ENCODE measurements around the gene SULT1C4. TPM values are rescaled to one million over a fixed set of nuclear protein-coding genes. Genes with fewer than 3 reads are reported as not detected.

Gene SULT1C4
- 2.1 TPM in 2 replicates for total RNA-seq (2014; rRNA removed; shearing (Covaris generic))
- 0.56 and 0.87 TPM in 2 replicates for polyA plus RNA-seq (2016; fragmentation: Nextera tagmentation; extraction: Ambion mirVana)
- long read RNA-seq, partial matches to known transcripts = 1 of 1 reads
- long read RNA-seq, other reads (novel, unspliced or antisense) = 0 of 1 reads

DNA sequence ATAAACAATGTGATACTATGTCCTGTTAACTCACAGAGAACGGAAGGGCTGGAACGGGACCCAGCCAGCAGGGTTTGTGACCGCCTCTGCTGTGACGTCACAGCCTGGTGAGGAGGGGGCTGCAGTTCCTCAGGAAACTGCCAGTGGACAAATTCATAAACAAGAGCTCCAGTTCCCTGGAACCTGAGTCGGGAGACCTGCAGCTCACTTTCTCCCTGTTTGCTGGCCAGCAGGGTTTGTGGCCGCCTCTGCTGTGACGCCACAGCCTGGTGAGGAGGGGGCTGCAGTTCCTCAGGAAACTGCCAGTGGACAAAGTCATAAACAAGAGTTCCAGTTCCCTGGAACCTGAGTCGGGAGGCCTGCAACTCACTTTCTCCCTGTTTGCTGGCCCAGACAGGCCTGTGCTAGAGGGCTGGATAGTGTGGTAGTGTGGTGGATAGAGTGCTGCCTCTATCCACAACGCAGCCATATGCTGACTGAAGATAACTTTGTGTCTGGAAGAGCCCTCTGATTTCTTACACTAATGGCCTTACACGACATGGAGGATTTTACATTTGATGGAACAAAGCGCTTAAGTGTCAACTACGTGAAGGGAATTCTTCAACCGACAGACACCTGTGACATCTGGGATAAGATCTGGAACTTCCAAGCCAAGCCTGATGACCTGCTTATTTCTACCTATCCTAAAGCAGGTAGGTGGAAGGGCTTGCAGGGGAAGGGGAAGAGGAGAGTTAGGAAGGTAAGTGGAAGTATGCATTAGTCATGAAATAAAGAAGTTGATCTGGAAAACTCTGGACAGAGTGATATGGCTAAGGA, at the start of gene SULT1C4:
SULT1C4 (plus strand) TSS at position 140 of the 816 bp plus-strand sequence; CDS start at position 524, 384 bp downstream.
- Histone ChIP-seq H3F3A (replicated peaks; ENCODE audit: low read depth) (no peaks in the 10 kb centered on the region), H3K79me2 (replicated peaks; ENCODE audit: insufficient read depth) (no peaks in the 10 kb centered on the region), H3K9me2 (ENCODE audit: insufficient read depth) (no peaks in the 10 kb centered on the region), H3K36me3 (ENCODE audit: insufficient read depth) (no peaks in the 10 kb centered on the region), H3K4me3 (no peak within 1 kb of the TSS), H3K27ac (ENCODE audit: low read depth) (no peak within 1 kb of the TSS), H2AFZ (peak within 1 kb of the TSS; percentile 84), H3K27me3 (ENCODE audit: insufficient read depth) (no peaks in the 10 kb centered on the region), H3K4me2 (peak within 1 kb of the TSS; percentile 41; the same call in 1 of the 2 replicates), H4K20me1 (replicated peaks; ENCODE audit: insufficient read depth) (no peaks in the 10 kb centered on the region), H3K4me1 (ENCODE audit: insufficient read depth) (peaks cover 37% of the 10 kb centered on the region)
- Mint-ChIP-seq H3K36me3 (ENCODE audit: low read depth) (no peaks in the 10 kb centered on the region), H3K9me3 (no peaks in the 10 kb centered on the region), H3K27ac (peak within 1 kb of the TSS; percentile 64), H3K4me1 (peaks cover 49% of the 10 kb centered on the region), H3K27me3 (ENCODE audit: insufficient read depth, low read depth, poor library complexity) (peaks cover 6% of the 10 kb centered on the region), H3K4me3 (peak within 1 kb of the TSS; percentile 5; the same call in 1 of the 3 replicates)
- DNase-seq (ENCODE audit: low spot score) (peak; percentile 40), ATAC-seq (peak; percentile 78)
- no peak for TF ChIP-seq ZNF331 (CRISPR knock-in tag; IDR thresholded peaks at IDR 0.05; ENCODE audit: low read depth)
- peak; percentile 96 for TF ChIP-seq CREB1 (CRISPR knock-in tag; IDR thresholded peaks at IDR 0.05; ENCODE audit: low read depth)
- no peak for TF ChIP-seq JUNB (IDR thresholded peaks at IDR 0.05; ENCODE audit: unreplicated experiment)
- no peak for TF ChIP-seq ZNF114 (CRISPR knock-in tag; IDR thresholded peaks at IDR 0.05)

DNA sequence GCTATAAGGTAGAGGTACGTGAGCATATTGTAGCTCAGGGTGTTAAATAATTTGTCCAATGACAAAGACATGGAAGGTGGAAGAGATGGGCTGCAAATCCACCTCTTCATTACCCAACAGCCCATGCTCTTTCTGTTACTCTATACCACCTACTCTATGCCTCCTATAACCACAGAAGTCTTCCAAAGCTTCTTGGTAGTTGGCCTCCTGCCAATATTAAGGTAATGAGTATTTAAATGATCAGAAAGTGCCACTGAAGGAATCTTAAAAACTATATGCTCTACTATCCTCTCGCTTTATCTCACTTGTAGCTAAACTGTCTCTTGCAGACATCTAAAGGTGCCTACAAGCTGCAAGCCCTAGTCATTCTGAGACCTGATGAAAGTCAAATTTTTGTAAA, 48.0 kb upstream of the SULT1C4 start:
- Histone ChIP-seq H3F3A (replicated peaks; ENCODE audit: low read depth) (no peaks in the 10 kb centered on the region), H4K20me1 (replicated peaks; ENCODE audit: insufficient read depth) (no peaks in the 10 kb centered on the region), H3K9me2 (ENCODE audit: insufficient read depth) (0 out of 2 replicates have a peak, but pooled peaks cover 9% of the 10 kb centered on the region), H3K4me1 (ENCODE audit: insufficient read depth) (no peaks in the 10 kb centered on the region), H3K36me3 (ENCODE audit: insufficient read depth) (no peaks in the 10 kb centered on the region), H3K4me3 (no peak overlapping the region), H3K4me2 (no peak overlapping the region), H3K79me2 (replicated peaks; ENCODE audit: insufficient read depth) (no peaks in the 10 kb centered on the region), H3K27ac (ENCODE audit: low read depth) (no peak overlapping the region), H2AFZ (no peak overlapping the region), H3K27me3 (ENCODE audit: insufficient read depth) (no peaks in the 10 kb centered on the region)
- no peaks in the 10 kb centered on the region for H3K9me3 Mint-ChIP-seq
- no peak for ATAC-seq
- no peak overlapping the region for H3K27ac Mint-ChIP-seq
- no peaks in the 10 kb centered on the region for H3K36me3 Mint-ChIP-seq (ENCODE audit: low read depth)
- DNase-seq (ENCODE audit: low spot score) = no peak
- no peaks in the 10 kb centered on the region for H3K27me3 Mint-ChIP-seq (ENCODE audit: insufficient read depth, low read depth, poor library complexity)
- no peaks in the 10 kb centered on the region for H3K4me1 Mint-ChIP-seq
- H3K4me3 Mint-ChIP-seq = no peak overlapping the region
- TF ChIP-seq CREB1 (CRISPR knock-in tag; IDR thresholded peaks at IDR 0.05; ENCODE audit: low read depth) (no peak), JUNB (IDR thresholded peaks at IDR 0.05; ENCODE audit: unreplicated experiment) (no peak), NANOG (IDR thresholded peaks at IDR 0.05; ENCODE audit: borderline replicate concordance) (no peak), EZH2 (IDR thresholded peaks at IDR 0.05; ENCODE audit: low read depth, unreplicated experiment) (no peak), ZNF331 (CRISPR knock-in tag; IDR thresholded peaks at IDR 0.05; ENCODE audit: low read depth) (no peak), EZH2phosphoT487 (IDR thresholded peaks at IDR 0.05; ENCODE audit: unreplicated experiment) (no peak), ZNF114 (CRISPR knock-in tag; IDR thresholded peaks at IDR 0.05) (no peak)
- TF ChIP-seq, protein P1, sequence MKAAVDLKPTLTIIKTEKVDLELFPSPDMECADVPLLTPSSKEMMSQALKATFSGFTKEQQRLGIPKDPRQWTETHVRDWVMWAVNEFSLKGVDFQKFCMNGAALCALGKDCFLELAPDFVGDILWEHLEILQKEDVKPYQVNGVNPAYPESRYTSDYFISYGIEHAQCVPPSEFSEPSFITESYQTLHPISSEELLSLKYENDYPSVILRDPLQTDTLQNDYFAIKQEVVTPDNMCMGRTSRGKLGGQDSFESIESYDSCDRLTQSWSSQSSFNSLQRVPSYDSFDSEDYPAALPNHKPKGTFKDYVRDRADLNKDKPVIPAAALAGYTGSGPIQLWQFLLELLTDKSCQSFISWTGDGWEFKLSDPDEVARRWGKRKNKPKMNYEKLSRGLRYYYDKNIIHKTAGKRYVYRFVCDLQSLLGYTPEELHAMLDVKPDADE (IDR thresholded peaks at IDR 0.05) = no peak
- TF ChIP-seq, protein P2, sequence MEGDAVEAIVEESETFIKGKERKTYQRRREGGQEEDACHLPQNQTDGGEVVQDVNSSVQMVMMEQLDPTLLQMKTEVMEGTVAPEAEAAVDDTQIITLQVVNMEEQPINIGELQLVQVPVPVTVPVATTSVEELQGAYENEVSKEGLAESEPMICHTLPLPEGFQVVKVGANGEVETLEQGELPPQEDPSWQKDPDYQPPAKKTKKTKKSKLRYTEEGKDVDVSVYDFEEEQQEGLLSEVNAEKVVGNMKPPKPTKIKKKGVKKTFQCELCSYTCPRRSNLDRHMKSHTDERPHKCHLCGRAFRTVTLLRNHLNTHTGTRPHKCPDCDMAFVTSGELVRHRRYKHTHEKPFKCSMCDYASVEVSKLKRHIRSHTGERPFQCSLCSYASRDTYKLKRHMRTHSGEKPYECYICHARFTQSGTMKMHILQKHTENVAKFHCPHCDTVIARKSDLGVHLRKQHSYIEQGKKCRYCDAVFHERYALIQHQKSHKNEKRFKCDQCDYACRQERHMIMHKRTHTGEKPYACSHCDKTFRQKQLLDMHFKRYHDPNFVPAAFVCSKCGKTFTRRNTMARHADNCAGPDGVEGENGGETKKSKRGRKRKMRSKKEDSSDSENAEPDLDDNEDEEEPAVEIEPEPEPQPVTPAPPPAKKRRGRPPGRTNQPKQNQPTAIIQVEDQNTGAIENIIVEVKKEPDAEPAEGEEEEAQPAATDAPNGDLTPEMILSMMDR (conservative IDR thresholded peaks at IDR 0.05; ENCODE audit: low read depth in 2 of 2) = no peak
- TF ChIP-seq, protein P3, sequence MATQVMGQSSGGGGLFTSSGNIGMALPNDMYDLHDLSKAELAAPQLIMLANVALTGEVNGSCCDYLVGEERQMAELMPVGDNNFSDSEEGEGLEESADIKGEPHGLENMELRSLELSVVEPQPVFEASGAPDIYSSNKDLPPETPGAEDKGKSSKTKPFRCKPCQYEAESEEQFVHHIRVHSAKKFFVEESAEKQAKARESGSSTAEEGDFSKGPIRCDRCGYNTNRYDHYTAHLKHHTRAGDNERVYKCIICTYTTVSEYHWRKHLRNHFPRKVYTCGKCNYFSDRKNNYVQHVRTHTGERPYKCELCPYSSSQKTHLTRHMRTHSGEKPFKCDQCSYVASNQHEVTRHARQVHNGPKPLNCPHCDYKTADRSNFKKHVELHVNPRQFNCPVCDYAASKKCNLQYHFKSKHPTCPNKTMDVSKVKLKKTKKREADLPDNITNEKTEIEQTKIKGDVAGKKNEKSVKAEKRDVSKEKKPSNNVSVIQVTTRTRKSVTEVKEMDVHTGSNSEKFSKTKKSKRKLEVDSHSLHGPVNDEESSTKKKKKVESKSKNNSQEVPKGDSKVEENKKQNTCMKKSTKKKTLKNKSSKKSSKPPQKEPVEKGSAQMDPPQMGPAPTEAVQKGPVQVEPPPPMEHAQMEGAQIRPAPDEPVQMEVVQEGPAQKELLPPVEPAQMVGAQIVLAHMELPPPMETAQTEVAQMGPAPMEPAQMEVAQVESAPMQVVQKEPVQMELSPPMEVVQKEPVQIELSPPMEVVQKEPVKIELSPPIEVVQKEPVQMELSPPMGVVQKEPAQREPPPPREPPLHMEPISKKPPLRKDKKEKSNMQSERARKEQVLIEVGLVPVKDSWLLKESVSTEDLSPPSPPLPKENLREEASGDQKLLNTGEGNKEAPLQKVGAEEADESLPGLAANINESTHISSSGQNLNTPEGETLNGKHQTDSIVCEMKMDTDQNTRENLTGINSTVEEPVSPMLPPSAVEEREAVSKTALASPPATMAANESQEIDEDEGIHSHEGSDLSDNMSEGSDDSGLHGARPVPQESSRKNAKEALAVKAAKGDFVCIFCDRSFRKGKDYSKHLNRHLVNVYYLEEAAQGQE (IDR thresholded peaks at IDR 0.05; ENCODE audit: unreplicated experiment) = no peak

Measured in GM23338 (cell line).